ENCODE results near the gene MED15. TPM values are rescaled to one million over a fixed set of nuclear protein-coding genes. Genes with fewer than 3 reads are reported as not detected.
A peak's percentile ranks its signal among the peaks of the same experiment; 100 is the strongest.

Gene MED15
- total RNA-seq, 4 donors from 2014 or later: 33.6 to 65.1 (median 36.1) TPM

DNA sequence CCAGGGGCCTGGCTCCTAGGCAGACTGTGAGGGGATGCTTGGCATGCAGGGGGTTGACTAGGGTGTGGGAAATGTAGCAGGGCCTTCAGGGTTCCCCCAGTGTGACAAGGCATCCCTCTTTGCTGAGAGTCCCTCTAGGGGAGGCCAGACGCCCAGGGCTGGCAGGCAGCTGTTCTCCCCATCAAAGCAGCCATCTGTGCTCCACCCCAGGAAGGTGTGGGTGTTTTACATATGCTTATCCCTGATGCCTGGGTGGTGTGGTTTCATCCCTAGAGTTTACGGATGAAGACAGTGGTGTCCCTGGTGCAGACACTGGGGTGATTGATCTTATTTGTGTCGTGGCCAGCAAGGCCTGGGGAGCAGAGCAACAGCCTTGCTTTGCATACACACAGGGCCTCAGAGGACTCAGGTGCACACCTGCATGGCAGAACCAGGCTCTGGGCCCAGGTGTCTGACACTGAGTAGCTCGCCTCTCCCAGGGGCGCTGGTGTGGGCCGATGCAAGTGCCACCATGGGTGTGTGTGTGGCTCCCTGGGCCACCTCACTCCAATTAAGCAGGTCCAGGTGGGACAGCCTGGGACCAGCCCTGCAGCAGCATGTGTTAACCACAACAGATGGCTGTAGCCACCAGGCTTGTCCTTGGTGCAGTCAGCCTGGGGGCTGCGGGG lies 74.2 kb downstream of the MED15 start:
- Histone ChIP-seq H3K27ac (no peak overlapping the region), H3K4me3 (replicated peaks in 1 of 3) (no peak overlapping the region), H3K9me3 (no peaks in the 10 kb centered on the region), H3K27me3 (no peaks in the 10 kb centered on the region), H3K4me1 (peaks cover 0 to 5% of the 10 kb centered on the region in 2 donors), H3K36me3 (peaks cover 41 to 46% of the 10 kb centered on the region in 2 donors)
- no peak for DNase-seq
- 88 to 100% methylated on average over 1 to 7 of the region's 7 CpGs for WGBS, 2 donors
- TF ChIP-seq POLR2A (IDR thresholded peaks at IDR 0.05): no peak
- TF ChIP-seq, protein P1, sequence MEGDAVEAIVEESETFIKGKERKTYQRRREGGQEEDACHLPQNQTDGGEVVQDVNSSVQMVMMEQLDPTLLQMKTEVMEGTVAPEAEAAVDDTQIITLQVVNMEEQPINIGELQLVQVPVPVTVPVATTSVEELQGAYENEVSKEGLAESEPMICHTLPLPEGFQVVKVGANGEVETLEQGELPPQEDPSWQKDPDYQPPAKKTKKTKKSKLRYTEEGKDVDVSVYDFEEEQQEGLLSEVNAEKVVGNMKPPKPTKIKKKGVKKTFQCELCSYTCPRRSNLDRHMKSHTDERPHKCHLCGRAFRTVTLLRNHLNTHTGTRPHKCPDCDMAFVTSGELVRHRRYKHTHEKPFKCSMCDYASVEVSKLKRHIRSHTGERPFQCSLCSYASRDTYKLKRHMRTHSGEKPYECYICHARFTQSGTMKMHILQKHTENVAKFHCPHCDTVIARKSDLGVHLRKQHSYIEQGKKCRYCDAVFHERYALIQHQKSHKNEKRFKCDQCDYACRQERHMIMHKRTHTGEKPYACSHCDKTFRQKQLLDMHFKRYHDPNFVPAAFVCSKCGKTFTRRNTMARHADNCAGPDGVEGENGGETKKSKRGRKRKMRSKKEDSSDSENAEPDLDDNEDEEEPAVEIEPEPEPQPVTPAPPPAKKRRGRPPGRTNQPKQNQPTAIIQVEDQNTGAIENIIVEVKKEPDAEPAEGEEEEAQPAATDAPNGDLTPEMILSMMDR (IDR thresholded peaks at IDR 0.05): no peak
- intact Hi-C loops (cut with DNase I): no loop called here

DNA sequence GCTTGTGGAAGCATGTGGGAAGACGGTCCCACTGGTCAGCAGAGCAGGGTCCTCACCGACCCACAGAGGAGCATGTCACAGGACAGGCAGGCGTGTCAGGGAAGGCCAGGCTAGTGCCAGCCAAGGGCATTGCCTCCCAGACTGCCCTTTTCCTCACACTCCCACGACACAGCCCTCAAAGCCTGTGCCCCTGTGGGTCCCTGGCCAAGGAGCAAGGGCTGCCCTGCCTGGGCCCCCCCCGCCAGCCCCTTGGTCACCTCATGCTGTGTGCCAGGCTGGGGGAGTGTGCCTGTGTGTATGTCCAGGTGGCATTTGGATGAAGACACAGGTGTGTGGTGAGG lies 74.7 kb downstream of the MED15 start:
- Histone ChIP-seq H3K4me3 (replicated peaks in 1 of 3) (no peak overlapping the region), H3K36me3 (peaks cover 47 to 49% of the 10 kb centered on the region in 2 donors), H3K27me3 (no peaks in the 10 kb centered on the region), H3K9me3 (no peaks in the 10 kb centered on the region), H3K4me1 (peaks cover 0 to 3% of the 10 kb centered on the region in 2 donors), H3K27ac (no peak overlapping the region)
- DNase-seq: no peak
- WGBS, 2 donors: 97% methylated on average over 4 to 5 of the region's 5 CpGs
- intact Hi-C loops (cut with DNase I): no loop called here
- TF ChIP-seq, protein P1 (IDR thresholded peaks at IDR 0.05): no peak
- TF ChIP-seq POLR2A (IDR thresholded peaks at IDR 0.05): no peak

DNA sequence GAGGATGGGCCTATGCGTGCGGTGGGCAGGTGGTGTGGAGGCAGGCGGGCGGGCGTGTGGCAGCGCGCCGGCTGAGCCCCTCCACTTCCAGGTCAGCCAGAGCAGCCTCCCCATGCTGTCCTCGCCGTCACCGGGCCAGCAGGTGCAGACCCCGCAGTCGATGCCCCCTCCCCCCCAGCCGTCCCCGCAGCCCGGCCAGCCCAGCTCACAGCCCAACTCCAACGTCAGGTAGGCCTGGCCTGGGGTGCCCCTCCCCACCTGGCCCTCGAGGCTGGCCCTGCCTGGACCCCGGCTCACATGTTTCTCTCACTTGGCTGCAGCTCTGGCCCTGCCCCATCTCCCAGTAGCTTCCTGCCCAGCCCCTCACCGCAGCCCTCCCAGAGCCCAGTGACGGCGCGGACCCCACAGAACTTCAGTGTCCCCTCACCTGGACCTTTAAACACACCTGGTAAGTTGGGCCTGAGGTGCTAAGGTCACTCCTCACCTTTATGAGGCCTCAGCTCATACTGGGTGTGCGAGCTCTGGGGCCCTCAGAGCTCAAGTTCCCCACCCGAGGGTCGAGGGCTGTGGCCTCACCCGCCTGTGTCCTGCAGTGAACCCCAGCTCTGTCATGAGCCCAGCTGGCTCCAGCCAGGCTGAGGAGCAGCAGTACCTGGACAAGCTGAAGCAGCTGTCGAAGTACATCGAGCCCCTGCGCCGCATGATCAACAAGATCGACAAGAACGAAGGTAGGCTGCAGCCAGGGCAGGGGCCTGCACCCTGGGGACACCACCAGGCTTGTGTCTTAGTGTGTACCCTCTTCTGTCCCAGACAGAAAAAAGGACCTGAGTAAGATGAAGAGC lies 75.3 kb downstream of the MED15 start:
- peaks cover 53 to 54% of the 10 kb centered on the region in 2 donors for H3K36me3 ChIP-seq
- H3K27ac ChIP-seq: no peak overlapping the region
- H3K4me1 ChIP-seq: no peaks in the 10 kb centered on the region
- intact Hi-C loops (cut with DNase I): no loop called here
- DNase-seq: no peak
- H3K9me3 ChIP-seq: no peaks in the 10 kb centered on the region
- TF ChIP-seq POLR2A (IDR thresholded peaks at IDR 0.05): no peak
- TF ChIP-seq, protein P1 (IDR thresholded peaks at IDR 0.05): no peak
- no peaks in the 10 kb centered on the region for H3K27me3 ChIP-seq
- WGBS, 2 donors: 92 to 95% methylated on average over 23 to 33 of the region's 33 CpGs
- no peak overlapping the region for H3K4me3 ChIP-seq (replicated peaks in 1 of 3)

DNA sequence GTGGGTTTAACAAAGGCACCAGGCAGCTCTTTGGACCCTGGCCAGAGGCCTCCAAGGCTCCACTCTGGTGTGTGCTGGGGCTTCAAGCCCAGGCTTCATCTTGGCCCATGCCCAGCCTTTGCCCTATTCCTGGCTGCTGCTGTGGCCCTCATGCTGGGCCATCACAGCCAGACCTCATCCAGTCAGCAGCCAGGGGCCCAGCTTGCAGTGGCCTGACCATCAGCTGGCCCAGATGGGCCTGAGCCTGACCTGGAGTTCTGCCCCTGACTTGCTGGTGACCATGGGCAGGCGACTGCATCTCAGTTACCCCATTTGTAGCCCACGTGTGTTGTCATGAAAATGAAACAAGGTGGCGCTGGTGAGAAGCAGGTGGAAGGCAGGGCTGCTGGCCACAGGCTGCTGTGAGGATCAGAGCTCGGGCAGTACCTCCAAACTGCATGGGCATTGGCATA lies 76.1 kb downstream of the MED15 start:
- no peaks in the 10 kb centered on the region for H3K27me3 ChIP-seq
- WGBS, 2 donors: 91 to 97% methylated on average over 4 of the region's 4 CpGs
- H3K36me3 ChIP-seq: peaks cover 53 to 54% of the 10 kb centered on the region in 2 donors
- H3K9me3 ChIP-seq: no peaks in the 10 kb centered on the region
- no peaks in the 10 kb centered on the region for H3K4me1 ChIP-seq
- peak; percentile 26 to 31 for DNase-seq
- H3K27ac ChIP-seq: no peak overlapping the region
- TF ChIP-seq POLR2A (IDR thresholded peaks at IDR 0.05): no peak
- TF ChIP-seq, protein P1 (IDR thresholded peaks at IDR 0.05): no peak
- H3K4me3 ChIP-seq (replicated peaks in 1 of 3): no peak overlapping the region
- intact Hi-C loops (cut with DNase I): no loop called here
